Neuron (in vitro differentiated cells): ENCODE measurements around the gene CREB1.
A peak's percentile ranks its signal among the peaks of the same experiment; 100 is the strongest.

Experiments used
- H2AFZ ChIP-seq: one replicate; pipeline ENCODE4 v1.6.1; 2013; ENCODE audit warnings: low read depth, mild to moderate bottlenecking, inconsistent platforms, low read length, moderate library complexity
- H3K27me3 ChIP-seq: one replicate; pipeline ENCODE4 v1.6.1; 2013; ENCODE audit warnings: low read length; ENCODE audit not compliant: insufficient read depth
- H3K36me3 ChIP-seq: one replicate; pipeline ENCODE4 v1.6.1; 2013; ENCODE audit warnings: low read length; ENCODE audit not compliant: insufficient read depth
- H3K4me1 ChIP-seq: one replicate; pipeline ENCODE4 v1.6.1; 2013; ENCODE audit warnings: low read length; ENCODE audit not compliant: insufficient read depth
- H3K4me3 ChIP-seq: 2 replicates; pipeline ENCODE4 v1.5.1; 2013; ENCODE audit warnings: mild to moderate bottlenecking, low read length, moderate library complexity
- H3K9me3 ChIP-seq: one replicate; pipeline ENCODE4 v1.6.1; 2013; ENCODE audit warnings: low read length

CREB1 gene

DNA sequence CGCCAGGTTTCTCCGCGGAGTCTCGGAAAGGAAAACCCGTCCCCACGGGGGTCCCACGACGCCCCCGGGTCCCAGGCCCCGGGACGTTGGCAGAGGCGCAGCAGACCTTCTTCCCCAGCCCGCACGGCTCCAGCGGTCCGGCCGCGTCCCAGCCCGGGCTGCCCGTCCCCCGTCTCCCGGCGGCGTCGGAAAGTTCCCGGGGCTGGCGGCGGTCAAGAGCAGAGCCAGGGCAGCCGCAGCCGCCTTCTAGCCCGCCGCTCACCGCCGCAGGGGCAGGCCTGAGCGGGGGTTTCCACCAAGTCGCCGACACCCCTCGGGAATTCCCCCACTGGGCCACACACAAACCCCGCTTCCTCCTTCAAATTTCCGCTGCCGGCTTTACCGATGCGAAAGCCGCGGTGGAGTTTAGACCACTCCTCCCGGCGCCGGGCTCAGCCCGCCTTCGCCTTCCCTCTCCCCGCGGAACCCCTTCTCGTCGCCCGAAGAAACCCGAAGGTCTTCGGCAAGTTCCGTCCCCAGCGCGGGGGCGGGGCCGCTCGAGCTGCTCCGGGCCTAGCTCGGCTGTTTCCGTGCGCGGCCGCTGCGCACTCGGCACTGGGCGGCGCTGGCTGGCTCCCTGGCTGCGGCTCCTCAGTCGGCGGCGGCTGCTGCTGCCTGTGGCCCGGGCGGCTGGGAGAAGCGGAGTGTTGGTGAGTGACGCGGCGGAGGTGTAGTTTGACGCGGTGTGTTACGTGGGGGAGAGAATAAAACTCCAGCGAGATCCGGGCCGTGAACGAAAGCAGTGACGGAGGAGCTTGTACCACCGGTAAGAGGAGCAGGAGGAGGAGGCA lies at the start of gene CREB1:
TSS of gene CREB1 (plus strand) at position 633 of the 830 bp plus-strand sequence. CDS start 25,674 bp downstream, outside the sequence.
- peak within 1 kb of the TSS; percentile 91 for H2AFZ ChIP-seq
- no peaks in the 10 kb centered on the region for H3K9me3 ChIP-seq
- peak within 1 kb of the TSS; percentile 75 for H3K4me3 ChIP-seq
- H3K36me3 ChIP-seq: no peaks in the 10 kb centered on the region
- no peaks in the 10 kb centered on the region for H3K27me3 ChIP-seq
- peaks cover 8% of the 10 kb centered on the region for H3K4me1 ChIP-seq

DNA sequence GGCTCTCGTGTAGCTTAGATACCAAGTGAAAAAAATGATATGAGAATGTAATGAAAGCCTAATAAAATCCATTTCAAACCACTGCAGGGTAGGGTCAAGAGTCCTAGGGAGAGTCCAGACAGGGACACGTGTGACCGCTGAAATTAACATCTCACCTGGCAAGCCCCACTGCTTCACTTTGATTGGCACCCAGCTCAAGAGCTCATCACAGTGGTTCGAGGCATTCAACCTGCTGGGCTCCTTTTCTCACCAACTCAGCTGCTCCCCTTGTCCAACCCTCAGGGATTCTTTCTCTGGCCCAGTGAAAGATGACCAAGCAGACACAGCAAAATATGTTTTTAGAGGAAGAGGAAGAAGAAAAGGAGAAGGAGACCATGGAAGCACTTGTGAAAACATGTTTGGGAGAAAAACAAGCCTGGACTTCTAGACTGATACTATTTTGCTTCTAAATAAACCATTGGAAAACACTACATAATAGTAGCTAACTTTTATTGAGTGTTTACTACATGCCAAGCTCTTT lies 49.2 kb upstream of the CREB1 start:
- Histone ChIP-seq H3K36me3 (no peaks in the 10 kb centered on the region), H3K4me1 (no peaks in the 10 kb centered on the region), H2AFZ (no peak overlapping the region), H3K27me3 (no peaks in the 10 kb centered on the region), H3K9me3 (no peaks in the 10 kb centered on the region), H3K4me3 (no peak overlapping the region)

DNA sequence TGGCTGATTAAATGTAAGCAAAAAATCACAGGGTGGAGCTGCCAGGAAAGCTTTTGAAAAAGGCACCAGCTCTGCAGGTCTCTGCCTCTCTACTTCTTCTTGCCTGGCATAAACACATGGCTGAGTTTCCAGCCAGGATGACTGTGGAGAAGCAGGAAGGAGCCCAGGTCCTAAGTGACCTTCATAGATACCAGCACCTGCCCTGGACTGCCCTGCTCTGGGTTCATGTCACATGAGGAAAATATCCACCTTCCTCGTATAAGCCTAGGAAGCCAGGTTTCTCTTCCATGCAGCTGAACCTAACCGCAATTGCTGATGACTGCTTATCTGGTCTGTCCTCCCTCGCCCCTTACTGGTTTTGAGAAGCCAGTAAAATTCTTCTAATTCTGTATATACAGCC lies 47.8 kb upstream of the CREB1 start:
- no peaks in the 10 kb centered on the region for H3K4me1 ChIP-seq
- no peak overlapping the region for H2AFZ ChIP-seq
- no peaks in the 10 kb centered on the region for H3K36me3 ChIP-seq
- H3K9me3 ChIP-seq: no peaks in the 10 kb centered on the region
- no peak overlapping the region for H3K4me3 ChIP-seq
- no peaks in the 10 kb centered on the region for H3K27me3 ChIP-seq

GRCh38 chr2:207482630-207483029 lies 47.1 kb upstream of the CREB1 start:
- H3K36me3 ChIP-seq: no peaks in the 10 kb centered on the region
- no peaks in the 10 kb centered on the region for H3K27me3 ChIP-seq
- H3K4me1 ChIP-seq: peaks cover under 1% of the 10 kb centered on the region
- no peaks in the 10 kb centered on the region for H3K9me3 ChIP-seq
- H3K4me3 ChIP-seq: no peak overlapping the region
- H2AFZ ChIP-seq: no peak overlapping the region

DNA sequence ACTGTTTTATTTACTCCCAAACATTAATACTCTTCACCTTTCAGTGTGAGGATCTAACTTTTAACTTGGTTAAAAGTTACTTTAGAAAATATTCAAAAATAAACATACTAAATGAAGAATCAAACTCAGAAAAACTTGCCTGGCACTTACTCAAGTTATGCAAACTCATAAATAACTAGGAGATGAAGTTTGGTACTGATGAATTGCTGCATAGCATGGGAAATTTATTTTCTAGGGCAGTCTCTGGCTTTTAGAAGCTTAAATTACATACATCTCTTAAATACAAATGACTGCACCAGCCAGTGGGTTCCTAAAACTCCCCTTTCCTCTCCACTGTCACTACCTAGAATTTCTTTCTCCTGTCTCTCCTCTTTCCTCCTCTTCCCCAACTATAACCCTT lies 46.7 kb upstream of the CREB1 start:
- H3K9me3 ChIP-seq: no peaks in the 10 kb centered on the region
- H3K4me1 ChIP-seq: peaks cover 2% of the 10 kb centered on the region
- H3K36me3 ChIP-seq: no peaks in the 10 kb centered on the region
- no peak overlapping the region for H3K4me3 ChIP-seq
- no peak overlapping the region for H2AFZ ChIP-seq
- H3K27me3 ChIP-seq: no peaks in the 10 kb centered on the region

GRCh38 chr2:207483477-207483876 lies 46.3 kb upstream of the CREB1 start:
- Histone ChIP-seq H3K9me3 (no peaks in the 10 kb centered on the region), H3K36me3 (no peaks in the 10 kb centered on the region), H2AFZ (no peak overlapping the region), H3K27me3 (no peaks in the 10 kb centered on the region), H3K4me3 (no peak overlapping the region), H3K4me1 (peaks cover 2% of the 10 kb centered on the region)

GRCh38 chr2:207484444-207485391 lies 45.0 kb upstream of the CREB1 start:
- Histone ChIP-seq H3K27me3 (no peaks in the 10 kb centered on the region), H3K4me3 (no peak overlapping the region), H3K4me1 (peaks cover 2% of the 10 kb centered on the region), H3K9me3 (no peaks in the 10 kb centered on the region), H3K36me3 (no peaks in the 10 kb centered on the region), H2AFZ (no peak overlapping the region)

GRCh38 chr2:207487650-207488311 lies 42.0 kb upstream of the CREB1 start:
- no peaks in the 10 kb centered on the region for H3K36me3 ChIP-seq
- H2AFZ ChIP-seq: no peak overlapping the region
- no peaks in the 10 kb centered on the region for H3K9me3 ChIP-seq
- H3K4me3 ChIP-seq: no peak overlapping the region
- no peaks in the 10 kb centered on the region for H3K27me3 ChIP-seq
- H3K4me1 ChIP-seq: peaks cover 2% of the 10 kb centered on the region

DNA sequence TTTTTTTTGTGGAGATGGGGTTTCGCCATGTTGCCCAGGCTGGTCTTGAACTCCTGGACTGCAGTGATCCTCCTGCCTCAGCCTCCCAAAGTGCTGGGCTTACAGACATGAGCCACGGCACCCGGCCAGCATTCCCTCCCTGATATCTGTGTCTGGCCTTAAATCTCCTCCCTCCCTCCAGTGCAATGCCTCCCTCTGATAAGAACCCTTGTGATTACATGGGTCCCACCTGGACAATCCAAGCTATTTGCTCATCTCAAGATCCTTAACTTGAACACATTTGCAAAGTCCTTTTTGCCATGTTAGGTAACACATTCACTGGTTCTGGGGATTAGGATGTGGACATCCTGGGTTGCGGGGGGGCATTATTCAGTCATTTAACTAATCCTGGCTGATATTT lies 40.5 kb upstream of the CREB1 start:
- Histone ChIP-seq H3K4me1 (peaks cover 2% of the 10 kb centered on the region), H3K4me3 (no peak overlapping the region), H2AFZ (no peak overlapping the region), H3K27me3 (no peaks in the 10 kb centered on the region), H3K36me3 (no peaks in the 10 kb centered on the region), H3K9me3 (no peaks in the 10 kb centered on the region)

GRCh38 chr2:207490441-207490840 lies 39.3 kb upstream of the CREB1 start:
- Histone ChIP-seq H3K36me3 (no peaks in the 10 kb centered on the region), H3K9me3 (no peaks in the 10 kb centered on the region), H3K27me3 (no peaks in the 10 kb centered on the region), H3K4me1 (peaks cover 2% of the 10 kb centered on the region), H3K4me3 (no peak overlapping the region), H2AFZ (no peak overlapping the region)

DNA sequence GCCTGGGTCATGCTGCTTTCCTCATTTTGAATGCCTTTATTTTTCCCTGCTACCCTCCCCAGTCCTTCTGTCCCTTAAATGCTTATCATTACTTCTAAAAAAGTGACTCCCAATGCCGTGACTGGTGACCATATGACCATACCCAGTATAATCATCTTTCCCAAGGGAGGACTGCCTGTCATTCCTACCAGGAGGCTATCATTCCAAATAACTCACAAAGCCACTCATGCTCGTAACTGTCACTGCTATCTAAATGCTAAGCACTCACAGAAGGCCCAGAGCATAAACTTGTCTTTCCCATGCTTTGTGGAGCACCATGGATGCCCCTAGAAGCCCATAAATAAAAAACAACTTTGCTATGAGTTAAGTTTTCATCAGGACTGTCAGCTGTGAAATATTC lies 38.7 kb upstream of the CREB1 start:
- no peaks in the 10 kb centered on the region for H3K36me3 ChIP-seq
- no peaks in the 10 kb centered on the region for H3K27me3 ChIP-seq
- no peak overlapping the region for H3K4me3 ChIP-seq
- no peak overlapping the region for H2AFZ ChIP-seq
- no peaks in the 10 kb centered on the region for H3K9me3 ChIP-seq
- peaks cover 2% of the 10 kb centered on the region for H3K4me1 ChIP-seq

- H3K4me1 ChIP-seq: peaks cover 2% of the 10 kb centered on the region
- no peak overlapping the region for H3K4me3 ChIP-seq
- H2AFZ ChIP-seq: no peak overlapping the region
- H3K36me3 ChIP-seq: no peaks in the 10 kb centered on the region
- no peaks in the 10 kb centered on the region for H3K9me3 ChIP-seq
- no peaks in the 10 kb centered on the region for H3K27me3 ChIP-seq
These were observed 37.8 kb upstream of the CREB1 start for GRCh38 chr2:207491956-207492355.
